IMR-90 (cell line): ENCODE results near the gene LCAT. TPM values are rescaled to one million over a fixed set of nuclear protein-coding genes. Genes with fewer than 3 reads are reported as not detected.

Experiments
- ATAC-seq: fragments of 200-7000 bp; cut with Tn5 transposase; 2 replicates; pipeline ENCODE4 v1.9.1; 2020; ENCODE audit warnings: low read depth, mild to moderate bottlenecking, moderate library complexity
- BruUV-seq: library from RNA; stranded (reverse); fragments of 400-500 nt; replicated peaks from 2 replicates; lab custom pipeline; 2021; lab: Mats Ljungman, UMichigan
- CTCF ChIA-PET: fragments of 300-600 bp; formaldehyde crosslinking; extraction: SDS; loops from one replicate; lab custom pipeline; 2021; ENCODE audit warnings: antibody characterized with exemption; lab: Yijun Ruan, JAX
- POLR2A ChIA-PET: fragments of 300-600 bp; sonication (Branson Sonifier 250); formaldehyde crosslinking; loops from one replicate; lab custom pipeline; 2022; ENCODE audit warnings: antibody characterized with exemption; ENCODE audit not compliant: unreplicated experiment; lab: Charles Lee
- DNase-seq: peaks from one replicate; pipeline ENCODE4 v3.0.0; 2013
- H2AFZ ChIP-seq: replicated peaks from 2 replicates; pipeline ENCODE3; 2013; ENCODE audit warnings: low read length, mild to moderate bottlenecking; ENCODE audit not compliant: poor library complexity
- H2AK5ac ChIP-seq: 2 replicates; pipeline ENCODE4 v1.6.1; 2013; ENCODE audit warnings: low read depth, low read length, inconsistent platforms
- H2AK9ac ChIP-seq: replicated peaks from 2 replicates; pipeline ENCODE3; 2013; ENCODE audit warnings: mild to moderate bottlenecking, low read depth, low read length, moderate library complexity; ENCODE audit not compliant: poor library complexity
- H2BK120ac ChIP-seq: 2 replicates; pipeline ENCODE4 v1.6.1; 2013; ENCODE audit warnings: low read depth, low read length, inconsistent platforms
- H2BK15ac ChIP-seq: 3 replicates; pipeline ENCODE4 v1.6.1; 2013; ENCODE audit warnings: low read depth, low read length, inconsistent platforms
- H2BK20ac ChIP-seq: 2 replicates; pipeline ENCODE4 v1.6.1; 2013; ENCODE audit warnings: low read depth, mild to moderate bottlenecking, inconsistent platforms, low read length, moderate library complexity
- H2BK5ac ChIP-seq: 2 replicates; pipeline ENCODE4 v1.6.1; 2013; ENCODE audit warnings: mild to moderate bottlenecking, low read depth, low read length, inconsistent platforms; ENCODE audit not compliant: poor library complexity, severe bottlenecking
- H3K14ac ChIP-seq: replicated peaks from 2 replicates; pipeline ENCODE4 v1.6.1; 2013; ENCODE audit warnings: low read depth, low read length, inconsistent platforms
- H3K18ac ChIP-seq: 2 replicates; pipeline ENCODE4 v1.6.1; 2013; ENCODE audit warnings: low read depth, low read length, control low read depth
- H3K23ac ChIP-seq: 2 replicates; pipeline ENCODE4 v1.6.1; 2013; ENCODE audit warnings: low read depth, low read length, inconsistent platforms
- H3K27ac ChIP-seq: 2 replicates; pipeline ENCODE4 v1.5.1; 2013; ENCODE audit warnings: mild to moderate bottlenecking, control low read depth, low read length; ENCODE audit not compliant: insufficient read depth
- H3K27me3 ChIP-seq: 2 replicates; pipeline ENCODE4 v1.6.1; 2013; ENCODE audit warnings: low read length; ENCODE audit not compliant: control insufficient read depth, insufficient read depth
- H3K36me3 ChIP-seq: 2 replicates; pipeline ENCODE4 v1.6.1; 2013; ENCODE audit warnings: low read length, mixed read lengths; ENCODE audit not compliant: control insufficient read depth, insufficient read depth
- H3K4ac ChIP-seq: 2 replicates; pipeline ENCODE4 v1.6.1; 2013; ENCODE audit warnings: low read depth, low read length, inconsistent platforms
- H3K4me1 ChIP-seq: 2 replicates; pipeline ENCODE4 v1.6.1; 2013; ENCODE audit warnings: low read length, mixed read lengths; ENCODE audit not compliant: control insufficient read depth, insufficient read depth
- H3K4me2 ChIP-seq: 2 replicates; pipeline ENCODE4 v1.6.1; 2013; ENCODE audit warnings: low read depth, mild to moderate bottlenecking, control low read depth, low read length, moderate library complexity
- H3K4me3 ChIP-seq: 2 replicates; pipeline ENCODE4 v1.5.1; 2013; ENCODE audit warnings: low read depth, mild to moderate bottlenecking, control low read depth, low read length, moderate library complexity; ENCODE audit not compliant: insufficient read depth
- H3K56ac ChIP-seq: 2 replicates; pipeline ENCODE4 v1.6.1; 2013; ENCODE audit warnings: low read length, inconsistent platforms; ENCODE audit not compliant: insufficient read depth; ENCODE audit errors: extremely low read depth
- H3K79me1 ChIP-seq, 2 experiments: 2 replicates each; pipeline ENCODE4 v1.6.1; 2013; ENCODE audit warnings: low read length in 2 of 2, inconsistent platforms in 1 of 2, low read depth in 1 of 2
- H3K9ac ChIP-seq: 2 replicates; pipeline ENCODE4 v1.6.1; 2013; ENCODE audit warnings: low read depth, low read length, control low read depth
- H3K9me1 ChIP-seq: 2 replicates; pipeline ENCODE4 v1.6.1; 2013; ENCODE audit warnings: low read length, inconsistent platforms; ENCODE audit not compliant: insufficient read depth
- H3K9me3 ChIP-seq: 2 replicates; pipeline ENCODE4 v1.6.1; 2013; ENCODE audit warnings: low read length; ENCODE audit not compliant: control insufficient read depth, insufficient read depth
- H4K20me1 ChIP-seq: 2 replicates; pipeline ENCODE4 v1.6.1; 2013; ENCODE audit warnings: low read length, inconsistent platforms; ENCODE audit not compliant: insufficient read depth
- H4K5ac ChIP-seq: 2 replicates; pipeline ENCODE4 v1.6.1; 2013; ENCODE audit warnings: mild to moderate bottlenecking, low read depth, low read length, control low read depth
- H4K8ac ChIP-seq, 2 experiments: 2 replicates each; pipeline ENCODE4 v1.6.1; 2013; ENCODE audit warnings: low read depth in 2 of 2, low read length in 2 of 2, control low read depth in 1 of 2, inconsistent platforms in 1 of 2
- H4K91ac ChIP-seq: 2 replicates; pipeline ENCODE4 v1.6.1; 2013; ENCODE audit warnings: low read depth, low read length, inconsistent platforms; ENCODE audit not compliant: insufficient read depth
- ELK1 ChIP-seq: fragments of 150-350 bp; IDR thresholded peaks from 2 replicates; pipeline ENCODE4 v1.6.1; 2016; ENCODE audit warnings: low read depth, mild to moderate bottlenecking, low read length, moderate library complexity, borderline replicate concordance
- FOS ChIP-seq: fragments of 150-350 bp; IDR thresholded peaks from 2 replicates; pipeline ENCODE4 v1.6.1; 2016; ENCODE audit warnings: low read depth, low read length
- MAZ ChIP-seq: IDR thresholded peaks from 2 replicates; pipeline ENCODE4 v1.6.1; 2012; ENCODE audit warnings: low read depth, mild to moderate bottlenecking, low read length, improper control_type of control experiment, moderate library complexity, borderline replicate concordance
- RAD21 ChIP-seq: IDR thresholded peaks from 2 replicates; pipeline ENCODE4 v1.6.1; 2012; ENCODE audit warnings: low read length, improper control_type of control experiment
- RFX5 ChIP-seq: IDR thresholded peaks from 2 replicates; pipeline ENCODE4 v1.8.0; 2012; ENCODE audit warnings: low read depth, mild to moderate bottlenecking, low read length, moderate library complexity
- SMC3 ChIP-seq: fragments of 150-350 bp; IDR thresholded peaks from 2 replicates; pipeline ENCODE4 v1.6.1; 2016; ENCODE audit warnings: low read depth, mild to moderate bottlenecking, antibody characterized with exemption, low read length, moderate library complexity
- USF2 ChIP-seq: fragments of 150-350 bp; IDR thresholded peaks from 2 replicates; pipeline ENCODE4 v1.6.1; 2017; ENCODE audit warnings: mild to moderate bottlenecking, antibody characterized with exemption, low read length, low read depth
- WGBS, 2 experiments: methylation state at CpG; one replicate each; pipeline versions ENCODE4 v1.1.5 to v1.1.7; 2013; ENCODE audit warnings: missing lambda C conversion rate in 2 of 2; ENCODE audit not compliant: insufficient read length in 1 of 2; ENCODE audit errors: extremely low coverage in 2 of 2; 5-methylcytosine and 5-hydroxymethylcytosine counted together
- dilution Hi-C: fragments of 300-500 bp; cut with HindIII; formaldehyde crosslinking; loops from one replicate; pipeline ENCODE4 v1.14.3; 2018; ENCODE audit warnings: low sequenced_read_pairs; ENCODE audit not compliant: unreplicated experiment
- in situ Hi-C: fragments of 300-500 bp; cut with MboI; formaldehyde crosslinking; loops from 3 replicates; pipeline ENCODE4 v1.14.3; 2019; ENCODE audit warnings: low sequenced_read_pairs, inconsistent platforms, mixed read lengths
- intact Hi-C: fragments of 100-400 bp; cut with micrococcal nuclease; formaldehyde crosslinking; loops from 2 replicates; pipeline ENCODE4 v1.10.0; 2022
- polyA plus RNA-seq, 3 experiments: library from polyadenylated mRNA; depleted of rRNA; stranded (reverse); fragments of >200 nt; gene quantifications; 2 replicates each; pipeline ENCODE4 v1.2.3, GENCODE V29; 2012; ENCODE audit warnings: low replicate concordance in 1 of 3
- total RNA-seq: library from RNA; depleted of rRNA; stranded (reverse); fragments of >200 nt; gene quantifications from 2 replicates; pipeline ENCODE4 v1.2.3, GENCODE V29; 2012

The LCAT gene
- total and polyA plus RNA-seq, 2 of the 4 experiments (the other 2 are of a cell fraction) = 1.4 to 18.8 TPM

- Histone ChIP-seq H3K4me3 (no peak overlapping the region), H3K4me1 (peaks cover 4% of the 10 kb centered on the region; the same call in 1 of the 2 replicates), H2BK120ac (no peak overlapping the region), H3K36me3 (no peaks in the 10 kb centered on the region), H3K23ac (no peak overlapping the region), H2AK9ac (no peak overlapping the region), H3K4ac (no peak overlapping the region), H4K20me1 (no peaks in the 10 kb centered on the region; the same call in 1 of the 2 replicates), H3K4me2 (no peak overlapping the region), H2BK20ac (no peak overlapping the region), H3K27ac (no peak overlapping the region), H2AFZ (no peak overlapping the region), H4K91ac (no peak overlapping the region), H2AK5ac (no peak overlapping the region), H3K14ac (no peak overlapping the region), H4K8ac (no peak overlapping the region), H3K9me3 (no peaks in the 10 kb centered on the region), H4K5ac (no peak overlapping the region), H3K18ac (no peak overlapping the region), H2BK15ac (no peak overlapping the region), H3K79me1 (no peaks in the 10 kb centered on the region), H2BK5ac (no peak overlapping the region), H3K27me3 (peaks cover 5% of the 10 kb centered on the region; the same call in 1 of the 2 replicates), H3K9ac (no peak overlapping the region), H3K9me1 (no peaks in the 10 kb centered on the region; the same call in 1 of the 2 replicates), H3K56ac (no peak overlapping the region)
- DNase-seq = no peak
- CTCF ChIA-PET = interaction anchor here (1.7 kb wide), 1 partner anchor 23 kb away, joined by 3 read pairs; no protein-coding TSS in a partner anchor
- no peak for ATAC-seq
- TF ChIP-seq MAZ (no peak), RFX5 (no peak), SMC3 (no peak), ELK1 (no peak), FOS (no peak), RAD21 (no peak), USF2 (no peak)
- no TSS peak for BruUV-seq
- POLR2A ChIA-PET = no interaction called here
- intact Hi-C loops (no loop called here), dilution Hi-C loops (no loop called here), in situ Hi-C loops (no loop called here)
- 80% methylated on average over 1 of the region's 6 CpGs; no CpG with 5 or more reads in 1 of the 2 experiments for WGBS, 2 experiments
Observed at GRCh38 chr16:67990018-67990386, 46.1 kb upstream of the LCAT start.
